Upper lobe of left lung (tissue), 6 donors: ENCODE measurements around the gene ITGAE. TPM values are rescaled to one million over a fixed set of nuclear protein-coding genes. Genes with fewer than 3 reads are reported as not detected.

Experiments
- ATAC-seq, 2 donors: fragments of 200-7000 bp; cut with Tn5 transposase; one replicate each; pipeline ENCODE4 v1.9.1; 2022; ENCODE audit warnings: mild to moderate bottlenecking in 2 of 2, moderate library complexity in 2 of 2; ENCODE audit not compliant: low FRiP score in 2 of 2
- DNase-seq, 2 donors: peaks; one replicate each; pipeline ENCODE4 v3.0.0-alpha.2; 2019 to 2020
- H3K27ac ChIP-seq, 4 donors: fragments of 200-600 bp; sonication (generic); one replicate each; pipeline ENCODE4 v1.5.1; 2016 to 2019
- H3K27me3 ChIP-seq, 4 donors: fragments of 200-600 bp; sonication (generic); one replicate each; pipeline ENCODE4 v1.5.1; 2017 to 2019
- H3K36me3 ChIP-seq, 4 donors: fragments of 200-600 bp; sonication (generic); one replicate each; pipeline ENCODE4 v1.5.1; 2016 to 2019
- H3K4me1 ChIP-seq, 4 donors: fragments of 200-600 bp; sonication (generic); one replicate each; pipeline ENCODE4 v1.5.1; 2018 to 2019
- H3K4me3 ChIP-seq, 4 donors: fragments of 200-600 bp; sonication (generic); one replicate each; pipeline ENCODE4 v1.5.1; 2017 to 2019; ENCODE audit warnings: mild to moderate bottlenecking in 2 of 4, moderate library complexity in 1 of 4
- H3K9me3 ChIP-seq, 4 donors: fragments of 200-600 bp; sonication (generic); one replicate each; pipeline ENCODE4 v1.5.1; 2018 to 2019
- CTCF ChIP-seq, 6 experiments: fragments of 450-650 bp in 4 of 6; fragments of 200-600 bp in 2 of 6; sonication (generic) in 2 of 6; IDR thresholded peaks; one replicate each; pipeline ENCODE4 v1.5.1; 2016 to 2019; ENCODE audit warnings: antibody characterized with exemption in 6 of 6
- EP300 ChIP-seq, 4 donors: sonication (generic); formaldehyde crosslinking; IDR thresholded peaks; one replicate each; pipeline ENCODE4 v1.5.1; 2017; ENCODE audit warnings: antibody characterized with exemption in 4 of 4, control low read depth in 2 of 4
- POLR2A ChIP-seq, 4 donors: fragments of 450-650 bp; IDR thresholded peaks; one replicate each; pipeline ENCODE4 v1.5.1; 2016 to 2017; ENCODE audit warnings: antibody characterized with exemption in 4 of 4, mild to moderate bottlenecking in 2 of 4
- POLR2AphosphoS5 ChIP-seq, 2 donors: sonication (generic); formaldehyde crosslinking; IDR thresholded peaks; one replicate each; pipeline ENCODE4 v1.5.1; 2017; ENCODE audit warnings: antibody characterized with exemption in 2 of 2
- WGBS, 2 donors: methylation state at CpG; one replicate each; pipeline ENCODE4 v1.1.5; 2017 to 2018; 5-methylcytosine and 5-hydroxymethylcytosine counted together
- total RNA-seq, 6 donors: library from RNA; depleted of rRNA in 4 of 6; stranded (reverse); fragments of >200 nt in 4 of 6; gene quantifications; one replicate each; pipeline versions ENCODE4 v1.1.0 to v1.2.1, GENCODE V29; 2016 to 2021
- donor health status: DM: no; HTN: no; CAD: no; lungs with moderate emphysema.
- donor health status: DM: no; HTN: yes; CAD: no; lungs with severe emphysema.

Gene ITGAE
- total RNA-seq, 6 donors from 2014 or later: 17.2 to 36.0 (median 26.4) TPM

DNA sequence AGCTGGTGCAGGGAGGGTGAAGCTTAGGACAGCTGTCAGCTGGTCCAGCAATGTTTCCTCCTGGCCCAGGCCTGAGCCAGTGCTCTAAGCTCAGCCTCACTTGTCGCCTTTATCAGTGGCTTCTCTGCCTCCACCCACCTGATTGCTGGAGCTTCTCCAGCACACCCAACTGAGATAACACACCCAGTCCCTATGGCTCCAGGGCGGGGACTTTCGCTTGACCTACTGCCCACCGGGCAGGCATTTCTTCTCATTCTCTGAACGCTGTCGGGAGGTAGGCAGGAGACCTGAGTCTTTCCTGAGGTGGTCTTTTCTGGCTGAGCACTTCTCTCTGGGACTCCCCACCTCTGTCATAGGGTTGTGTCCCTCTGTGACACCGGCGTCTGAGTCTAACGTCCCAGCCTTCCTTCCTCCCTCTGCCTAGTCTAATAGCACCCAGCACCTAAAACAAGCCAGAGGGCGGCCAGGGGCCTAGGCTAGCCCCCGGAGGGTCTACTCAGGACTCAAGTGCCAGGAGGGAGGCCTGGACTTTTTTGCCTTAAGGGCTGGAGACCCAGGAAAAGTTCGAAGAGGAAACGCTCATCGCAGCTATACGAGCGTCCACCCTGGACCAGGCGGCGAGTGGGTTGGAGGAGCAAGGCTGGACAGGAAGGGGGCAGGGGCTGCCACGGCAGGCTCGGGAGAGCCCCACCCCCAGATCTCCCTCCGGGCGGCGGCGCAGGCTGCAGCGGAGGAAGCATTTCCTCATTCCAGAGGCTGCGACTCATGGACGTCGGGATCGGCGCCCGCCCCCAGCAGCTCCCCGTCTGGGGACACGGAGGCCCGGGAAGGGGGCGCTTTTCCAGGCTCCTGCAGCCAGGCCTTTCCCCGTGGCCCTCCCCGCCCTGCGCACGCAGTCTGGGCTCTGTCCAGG is 133.4 kb downstream of the ITGAE start:
- Histone ChIP-seq H3K4me3 (peak overlapping the region; percentile 54 to 100 (median 90)), H3K9me3 (no peaks in the 10 kb centered on the region), H3K27ac (peak overlapping the region; percentile 88 to 97 (median 94)), H3K27me3 (no peaks in the 10 kb centered on the region), H3K36me3 (peaks cover 2 to 36% (median 21%) of the 10 kb centered on the region in 4 donors), H3K4me1 (peaks cover 30 to 36% (median 31%) of the 10 kb centered on the region in 4 donors)
- TF ChIP-seq POLR2AphosphoS5 (IDR thresholded peaks at IDR 0.05) (peak; percentile 40 to 65), CTCF (IDR thresholded peaks at IDR 0.05) (no peak)
- peak; percentile 88 to 95 for DNase-seq
- 6 to 9% methylated on average over 19 to 21 of the region's 39 CpGs for WGBS, 2 donors
- ATAC-seq: peak; percentile 93

GRCh38 chr17:3666516-3666915 is 134.5 kb downstream of the ITGAE start:
- no peak for ATAC-seq
- peaks cover 30 to 36% (median 31%) of the 10 kb centered on the region in 4 donors for H3K4me1 ChIP-seq

DNA sequence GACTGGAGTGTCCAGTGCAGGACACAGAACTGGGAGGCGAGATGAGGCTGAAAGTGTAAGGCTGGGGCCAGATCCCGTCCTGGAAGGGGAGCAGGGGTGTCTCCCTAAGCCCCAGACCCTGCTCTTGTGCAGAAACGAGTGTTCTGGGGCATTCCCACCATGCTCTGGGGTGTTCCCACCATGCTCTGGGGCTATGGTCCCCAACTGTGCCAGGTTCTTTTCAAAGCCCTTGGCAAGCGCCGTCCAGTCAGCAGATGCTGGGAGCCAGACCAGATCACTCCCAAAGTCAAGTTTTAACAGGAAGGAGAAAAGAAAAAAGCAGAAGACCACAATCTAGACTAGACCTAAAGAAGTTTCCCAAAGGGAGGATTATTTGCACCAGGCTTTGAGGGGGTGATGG is 135.2 kb downstream of the ITGAE start:
- no peaks in the 10 kb centered on the region for H3K9me3 ChIP-seq
- no peak overlapping the region for H3K4me3 ChIP-seq
- 77 to 81% methylated on average over 5 of the region's 5 CpGs for WGBS, 2 donors
- TF ChIP-seq CTCF (IDR thresholded peaks at IDR 0.05): no peak
- TF ChIP-seq POLR2A (IDR thresholded peaks at IDR 0.05): no peak
- TF ChIP-seq EP300 (IDR thresholded peaks at IDR 0.05): no peak
- TF ChIP-seq POLR2AphosphoS5 (IDR thresholded peaks at IDR 0.05): no peak
- ATAC-seq (no peak), DNase-seq (no peak)
- peaks cover 30 to 36% (median 31%) of the 10 kb centered on the region in 4 donors for H3K4me1 ChIP-seq
- peaks cover 2 to 47% (median 26%) of the 10 kb centered on the region in 4 donors for H3K36me3 ChIP-seq
- H3K27me3 ChIP-seq: no peaks in the 10 kb centered on the region
- H3K27ac ChIP-seq: peak overlapping the region in 2 of 4 donors; percentile 93 to 95

More at GRCh38 chr17:3666516-3666915, 134.5 kb downstream of the ITGAE start:
- Histone ChIP-seq H3K27ac (peak overlapping the region in 3 of 4 donors; percentile 88 to 95 (median 93)), H3K9me3 (no peaks in the 10 kb centered on the region), H3K27me3 (no peaks in the 10 kb centered on the region), H3K36me3 (peaks cover 2 to 42% (median 24%) of the 10 kb centered on the region in 4 donors), H3K4me3 (peak overlapping the region in 1 of 4 donors; percentile 93)
- DNase-seq: no peak
- TF ChIP-seq POLR2AphosphoS5 (IDR thresholded peaks at IDR 0.05) (no peak), EP300 (IDR thresholded peaks at IDR 0.05) (no peak), CTCF (IDR thresholded peaks at IDR 0.05) (no peak), POLR2A (IDR thresholded peaks at IDR 0.05) (no peak)
- 72 to 96% methylated on average over 6 of the region's 6 CpGs for WGBS, 2 donors

Other genes starting within 250 kb of the ITGAE start
- gene TRPV3, start 243.4 kb downstream of the ITGAE start, total RNA-seq: under 1 TPM; under 0.01 to 0.84 (median 0.28) TPM
- 10 to 100 TPM in 1 of 6 donors, 1 to 10 TPM in 5; 2.0 to 16.8 (median 4.8) TPM for gene TRPV1, start 191.8 kb downstream of the ITGAE start, total RNA-seq
- gene SHPK, start 164.9 kb downstream of the ITGAE start, total RNA-seq: 10 to 100 TPM; 10.5 to 25.1 (median 12.4) TPM
- 10 to 100 TPM; 22.1 to 31.4 (median 25.3) TPM for gene CTNS, start 164.4 kb downstream of the ITGAE start, total RNA-seq
- 100 to 1,000 TPM in 4 of 6 donors, 10 to 100 TPM in 2; 49.2 to 200 (median 126) TPM for gene TAX1BP3, start 132.6 kb downstream of the ITGAE start, total RNA-seq
- gene EMC6, start 132.4 kb downstream of the ITGAE start, total RNA-seq: 10 to 100 TPM in 4 of 6 donors, 1 to 10 TPM in 1, not detected in 1; 9.8 to 38.7 (median 36.5) TPM
- gene P2RX5, start 105.0 kb downstream of the ITGAE start, total RNA-seq: 10 to 100 TPM in 1 of 6 donors, 1 to 10 TPM in 3, under 1 TPM in 1, not detected in 1; 0.46 to 15.7 (median 2.5) TPM
- 1 to 10 TPM in 2 of 6 donors, under 1 TPM in 2, not detected in 2; 0.49 to 1.7 (median 0.81) TPM for gene HASPIN, start 77.3 kb downstream of the ITGAE start, total RNA-seq
- gene NCBP3, start 45.1 kb upstream of the ITGAE start, total RNA-seq: 10 to 100 TPM; 17.3 to 43.0 (median 32.5) TPM
- gene CAMKK1, start 91.9 kb upstream of the ITGAE start, total RNA-seq: 10 to 100 TPM in 4 of 6 donors, 1 to 10 TPM in 2; 4.9 to 23.0 (median 11.0) TPM
- gene P2RX1, start 115.3 kb upstream of the ITGAE start, total RNA-seq: 10 to 100 TPM in 2 of 6 donors, 1 to 10 TPM in 4; 3.7 to 29.9 (median 9.4) TPM
- gene ATP2A3, start 163.2 kb upstream of the ITGAE start, total RNA-seq: 10 to 100 TPM; 27.9 to 82.8 (median 41.4) TPM